Measurements from ENCODE around the gene BLCAP. TPM values are rescaled to one million over a fixed set of nuclear protein-coding genes. Genes with fewer than 3 reads are reported as not detected.

Gene BLCAP
- total RNA-seq, 5 donors from 2014 or later (not counting 1 experiment from before 2014, with no cell fraction given) = 62.5 to 82.6 (median 80.6) TPM

DNA sequence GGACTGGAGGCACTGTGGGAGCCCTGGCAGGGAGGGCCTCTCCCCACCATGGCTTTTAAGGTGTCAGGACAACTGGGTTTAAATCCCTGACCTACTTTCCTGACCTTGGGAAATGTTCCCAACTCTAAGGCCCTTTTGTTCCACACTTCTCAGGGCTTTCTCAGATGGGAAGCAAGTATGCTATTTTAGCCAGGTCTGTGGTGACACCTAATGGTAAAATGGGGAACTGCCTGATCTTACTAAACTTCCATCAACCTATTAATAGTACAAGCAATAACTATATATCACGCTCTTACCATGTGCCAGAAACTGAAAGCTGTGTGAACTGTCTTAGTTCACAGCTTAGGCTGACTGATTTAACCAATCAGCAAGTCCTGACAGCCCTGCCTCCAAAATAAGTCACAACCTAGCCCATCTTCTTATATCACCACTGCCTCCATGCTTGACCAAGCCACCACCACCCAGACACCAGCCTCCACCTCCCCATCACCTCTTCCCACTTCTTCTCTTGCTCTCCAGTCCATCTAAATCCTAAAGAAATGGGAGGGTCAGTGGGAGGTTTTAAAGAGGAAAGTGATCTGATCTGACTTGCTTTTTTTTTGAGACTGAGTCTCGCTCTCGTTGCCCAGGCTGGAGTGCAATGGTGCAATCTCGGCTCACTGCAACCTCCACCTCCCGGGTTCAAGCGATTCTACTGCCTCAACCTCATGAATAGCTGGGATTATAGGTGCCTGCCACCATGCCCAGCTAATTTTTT is 6.9 kb upstream of the BLCAP start:
- H3K27ac Mint-ChIP-seq = no peak overlapping the region
- H3K4me3 Mint-ChIP-seq = no peak overlapping the region
- DNase-seq (peak in 20 of 35 experiments; percentile 13 to 84 (median 33)), ATAC-seq (replicated peaks in 1 of 4) (peak; percentile 82 to 92 (median 85))
- WGBS (ENCODE audit: insufficient coverage) = 50% methylated on average over 2 of the region's 6 CpGs
- Histone ChIP-seq H3K27me3 (replicated peaks in 1 of 2; ENCODE audit: control insufficient read depth in 2 of 2, extremely low read depth in 1 of 2, insufficient read depth in 2 of 2, low read length in 1 of 2) (no peaks in the 10 kb centered on the region), H3K4me1 (ENCODE audit: control insufficient read depth in 1 of 2, extremely low read depth in 1 of 2, insufficient read depth in 2 of 2, low read length in 2 of 2) (peaks cover 0 to 3% of the 10 kb centered on the region in 2 experiments), H3K27ac (ENCODE audit: low read length) (no peak overlapping the region), H3K4me3 (ENCODE audit: control insufficient read depth in 1 of 2, extremely low read depth in 1 of 2, low read length in 1 of 2) (no peak overlapping the region), H3K9me3 (no peaks in the 10 kb centered on the region), H3K36me3 (ENCODE audit: control insufficient read depth in 2 of 2, extremely low read depth in 1 of 2, insufficient read depth in 1 of 2, low read length in 1 of 2) (no peaks in the 10 kb centered on the region)
- H3K4me1 Mint-ChIP-seq = peaks cover 0 to 3% (median 2%) of the 10 kb centered on the region in 3 donors
- no peaks in the 10 kb centered on the region for H3K9me3 Mint-ChIP-seq
- ChIA-PET CTCF (interaction anchor here (0.5 to 2.3 kb wide), 18 partner anchors 9 to 928 kb away, joined by 3 to 11 read pairs (median 4); partner anchors contain the start of genes MROH8 (in 1 of the 2), RAB5IF (in 1 of the 2) and RPN2 (in 1 of the 2)), POLR2A (no interaction called here)
- peaks cover 4 to 10% of the 10 kb centered on the region in 2 donors for H3K27me3 Mint-ChIP-seq
- H3K36me3 Mint-ChIP-seq = no peaks in the 10 kb centered on the region

DNA sequence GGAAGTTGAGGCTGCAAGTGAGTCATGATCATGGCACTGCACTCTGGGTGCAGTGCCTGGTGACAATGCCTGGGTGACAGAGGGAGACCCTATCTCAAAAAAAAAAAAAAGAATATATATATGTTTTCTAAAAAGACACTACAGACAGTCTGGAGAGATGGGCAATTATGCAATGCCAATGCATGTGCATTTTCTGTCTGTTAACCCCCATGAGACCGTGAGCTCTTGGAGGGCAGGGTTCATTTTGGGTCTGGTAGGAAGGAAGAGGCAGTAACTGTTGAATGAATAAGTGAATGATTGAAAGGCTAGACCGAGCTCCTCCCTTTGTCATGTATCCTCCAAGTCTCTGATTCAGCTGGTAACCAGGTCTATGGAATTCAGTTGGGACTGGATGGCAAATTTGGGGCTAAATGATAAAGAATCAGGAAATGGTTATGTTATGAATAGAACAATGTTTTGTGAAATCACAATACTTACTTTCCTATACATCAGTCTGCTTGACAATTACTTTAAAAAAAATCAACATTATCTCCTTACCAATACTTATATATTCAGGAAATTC is 5.6 kb upstream of the BLCAP start:
- ATAC-seq (replicated peaks in 1 of 4) = no peak
- no peak for DNase-seq
- POLR2A ChIA-PET = interaction anchor here in 1 of 2 donors (0.6 kb wide), 2 partner anchors 16 to 911 kb away, joined by 4 to 5 read pairs; no protein-coding TSS in a partner anchor
- H3K27ac Mint-ChIP-seq = no peak overlapping the region
- 75% methylated on average over 2 of the region's 2 CpGs for WGBS (ENCODE audit: insufficient coverage)
- CTCF ChIA-PET = interaction anchor here (0.6 to 2.3 kb wide), 15 partner anchors 16 to 1331 kb away, joined by 3 to 11 read pairs (median 4); partner anchors contain the start of genes MROH8 (in 1 of the 2) and RPN2 (in 1 of the 2)
- Histone ChIP-seq H3K36me3 (ENCODE audit: control insufficient read depth in 2 of 2, extremely low read depth in 1 of 2, insufficient read depth in 1 of 2, low read length in 1 of 2) (no peaks in the 10 kb centered on the region), H3K9me3 (no peaks in the 10 kb centered on the region), H3K27ac (ENCODE audit: low read length) (no peak overlapping the region), H3K4me3 (ENCODE audit: control insufficient read depth in 1 of 2, extremely low read depth in 1 of 2, low read length in 1 of 2) (no peak overlapping the region), H3K4me1 (ENCODE audit: control insufficient read depth in 1 of 2, extremely low read depth in 1 of 2, insufficient read depth in 2 of 2, low read length in 2 of 2) (peaks cover 3 to 10% of the 10 kb centered on the region in 2 experiments), H3K27me3 (replicated peaks in 1 of 2; ENCODE audit: control insufficient read depth in 2 of 2, extremely low read depth in 1 of 2, insufficient read depth in 2 of 2, low read length in 1 of 2) (no peaks in the 10 kb centered on the region)
- peaks cover 9 to 13% (median 9%) of the 10 kb centered on the region in 3 donors for H3K4me1 Mint-ChIP-seq
- peaks cover 4 to 7% of the 10 kb centered on the region in 2 donors for H3K27me3 Mint-ChIP-seq
- H3K4me3 Mint-ChIP-seq = no peak overlapping the region
- H3K36me3 Mint-ChIP-seq = no peaks in the 10 kb centered on the region
- H3K9me3 Mint-ChIP-seq = no peaks in the 10 kb centered on the region

DNA sequence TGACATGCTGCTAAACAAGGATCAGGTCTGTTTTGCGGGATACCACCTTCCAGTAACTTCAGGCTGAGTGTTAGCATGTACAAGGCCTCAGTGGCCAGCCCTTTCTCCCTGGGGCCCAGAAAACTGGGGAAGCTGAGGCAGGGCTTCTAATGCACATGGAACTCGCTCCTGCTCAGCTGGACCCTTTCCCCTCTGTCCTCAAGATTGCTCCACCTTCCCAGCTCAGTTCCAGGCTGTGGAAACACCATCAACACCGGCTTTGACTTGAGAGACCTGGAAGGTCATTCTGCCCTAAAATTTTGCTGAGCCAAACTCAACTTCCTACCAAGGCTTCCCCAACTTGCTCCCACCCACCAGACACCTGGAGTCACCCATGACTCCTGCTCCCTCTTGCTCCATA is 4.2 kb upstream of the BLCAP start:
- no peak overlapping the region for H3K4me3 Mint-ChIP-seq
- POLR2A ChIA-PET = interaction anchor here in 1 of 2 donors (0.7 kb wide), 1 partner anchor 152 kb away, joined by 3 read pairs; no protein-coding TSS in a partner anchor
- H3K4me3 ChIP-seq (ENCODE audit: control insufficient read depth in 1 of 2, extremely low read depth in 1 of 2, low read length in 1 of 2) = no peak overlapping the region
- H3K27me3 ChIP-seq (replicated peaks in 1 of 2; ENCODE audit: control insufficient read depth in 2 of 2, extremely low read depth in 1 of 2, insufficient read depth in 2 of 2, low read length in 1 of 2) = no peaks in the 10 kb centered on the region
- H3K36me3 Mint-ChIP-seq = no peaks in the 10 kb centered on the region
- no peak overlapping the region for H3K27ac Mint-ChIP-seq
- no peaks in the 10 kb centered on the region for H3K36me3 ChIP-seq (ENCODE audit: control insufficient read depth in 2 of 2, extremely low read depth in 1 of 2, insufficient read depth in 1 of 2, low read length in 1 of 2)
- peaks cover 14 to 19% (median 16%) of the 10 kb centered on the region in 3 donors for H3K4me1 Mint-ChIP-seq
- no peak overlapping the region for H3K27ac ChIP-seq (ENCODE audit: low read length)
- WGBS (ENCODE audit: insufficient coverage) = 72% methylated on average over 3 of the region's 3 CpGs
- H3K27me3 Mint-ChIP-seq = peaks cover 2 to 4% of the 10 kb centered on the region in 2 donors
- no peak for ATAC-seq (replicated peaks in 1 of 4)
- peaks cover 4 to 15% of the 10 kb centered on the region in 2 experiments for H3K4me1 ChIP-seq (ENCODE audit: control insufficient read depth in 1 of 2, extremely low read depth in 1 of 2, insufficient read depth in 2 of 2, low read length in 2 of 2)
- CTCF ChIA-PET = interaction anchor here (0.9 to 1.4 kb wide), 2 partner anchors 336 kb away, joined by 3 to 7 read pairs; no protein-coding TSS in a partner anchor
- DNase-seq = no peak
- no peaks in the 10 kb centered on the region for H3K9me3 ChIP-seq
- H3K9me3 Mint-ChIP-seq = no peaks in the 10 kb centered on the region

DNA sequence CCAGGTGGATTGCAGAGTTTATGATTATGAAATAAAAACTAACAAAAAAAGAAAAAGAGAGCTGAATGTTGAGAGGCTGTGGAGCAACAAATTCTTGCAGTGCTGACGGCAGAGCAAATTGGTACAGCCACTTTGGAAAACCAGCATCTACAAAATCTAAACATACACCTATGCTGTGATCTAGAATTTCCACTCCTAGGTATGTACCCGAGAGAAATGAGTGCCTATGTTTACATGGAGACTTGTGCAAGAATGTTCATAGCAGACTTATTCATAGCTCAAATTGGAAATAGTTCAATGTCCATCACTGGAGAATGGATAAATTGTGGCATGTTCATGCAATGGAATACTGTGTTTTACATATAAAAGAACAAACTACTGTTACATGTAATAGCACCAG is 3.0 kb upstream of the BLCAP start:
- CTCF ChIA-PET = interaction anchor here in 1 of 2 donors (0.7 to 1.2 kb wide), 3 partner anchors 10 to 333 kb away, joined by 3 to 5 read pairs (median 4); no protein-coding TSS in a partner anchor
- WGBS (ENCODE audit: insufficient coverage) = no CpG with 5 or more reads among the region's 2 CpGs
- POLR2A ChIA-PET = no interaction called here

DNA sequence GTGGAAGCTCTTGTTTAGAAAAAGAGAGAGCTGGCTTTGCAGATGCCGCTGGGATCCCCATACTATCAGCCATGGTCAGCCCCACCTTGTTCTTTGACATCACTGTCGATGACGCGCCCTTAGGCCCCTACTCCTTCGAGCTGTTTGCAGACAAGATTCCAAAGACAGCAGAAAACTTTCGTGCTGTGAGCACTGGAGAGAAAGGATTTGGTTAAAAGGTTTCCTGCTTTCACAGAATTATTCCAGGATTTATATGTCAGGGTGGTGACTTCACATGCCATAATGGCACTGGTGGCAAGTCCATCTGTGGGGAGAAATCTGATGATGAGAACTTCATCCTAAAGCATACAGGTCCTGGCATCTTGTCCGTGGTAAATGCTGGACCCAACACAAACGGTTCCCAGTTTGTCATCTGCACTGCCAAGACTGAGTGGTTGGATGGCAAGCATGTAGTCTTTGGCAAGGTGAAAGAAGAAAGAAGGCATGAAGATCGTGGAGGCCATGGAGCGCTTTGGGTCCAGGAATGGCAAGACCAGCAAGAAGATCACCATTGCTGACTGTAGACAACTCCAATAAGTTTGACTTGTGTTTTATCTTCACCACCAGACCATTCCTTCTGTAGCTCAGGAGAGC is 2.4 kb upstream of the BLCAP start:
- H3K27ac Mint-ChIP-seq = no peak overlapping the region
- no peak for ATAC-seq (replicated peaks in 1 of 4)
- no peaks in the 10 kb centered on the region for H3K9me3 Mint-ChIP-seq
- peaks cover 31 to 37% (median 34%) of the 10 kb centered on the region in 3 donors for H3K4me1 Mint-ChIP-seq
- 69% methylated on average over 3 of the region's 10 CpGs for WGBS (ENCODE audit: insufficient coverage)
- Histone ChIP-seq H3K4me1 (ENCODE audit: control insufficient read depth in 1 of 2, extremely low read depth in 1 of 2, insufficient read depth in 2 of 2, low read length in 2 of 2) (peaks cover 21 to 33% of the 10 kb centered on the region in 2 experiments), H3K27me3 (replicated peaks in 1 of 2; ENCODE audit: control insufficient read depth in 2 of 2, extremely low read depth in 1 of 2, insufficient read depth in 2 of 2, low read length in 1 of 2) (no peaks in the 10 kb centered on the region), H3K27ac (ENCODE audit: low read length) (no peak overlapping the region), H3K9me3 (no peaks in the 10 kb centered on the region), H3K36me3 (ENCODE audit: control insufficient read depth in 2 of 2, extremely low read depth in 1 of 2, insufficient read depth in 1 of 2, low read length in 1 of 2) (no peaks in the 10 kb centered on the region), H3K4me3 (ENCODE audit: control insufficient read depth in 1 of 2, extremely low read depth in 1 of 2, low read length in 1 of 2) (no peak overlapping the region)
- CTCF ChIA-PET = interaction anchor here in 1 of 2 donors (0.6 to 1.2 kb wide), 3 partner anchors 266 to 333 kb away, joined by 3 to 5 read pairs (median 4); no protein-coding TSS in a partner anchor
- DNase-seq = no peak
- H3K27me3 Mint-ChIP-seq = no peaks in the 10 kb centered on the region
- POLR2A ChIA-PET = no interaction called here
- no peak overlapping the region for H3K4me3 Mint-ChIP-seq
- H3K36me3 Mint-ChIP-seq = no peaks in the 10 kb centered on the region

More for the DNA sequence above, 3.0 kb upstream of the BLCAP start:
- Mint-ChIP-seq H3K9me3 (no peaks in the 10 kb centered on the region), H3K4me3 (no peak overlapping the region), H3K27ac (no peak overlapping the region), H3K4me1 (peaks cover 25 to 31% (median 28%) of the 10 kb centered on the region in 3 donors), H3K36me3 (no peaks in the 10 kb centered on the region), H3K27me3 (no peaks in the 10 kb centered on the region)
- ATAC-seq (replicated peaks in 1 of 4) (no peak), DNase-seq (no peak)
- Histone ChIP-seq H3K4me1 (ENCODE audit: control insufficient read depth in 1 of 2, extremely low read depth in 1 of 2, insufficient read depth in 2 of 2, low read length in 2 of 2) (peaks cover 15 to 27% of the 10 kb centered on the region in 2 experiments), H3K36me3 (ENCODE audit: control insufficient read depth in 2 of 2, extremely low read depth in 1 of 2, insufficient read depth in 1 of 2, low read length in 1 of 2) (no peaks in the 10 kb centered on the region), H3K4me3 (ENCODE audit: control insufficient read depth in 1 of 2, extremely low read depth in 1 of 2, low read length in 1 of 2) (no peak overlapping the region), H3K27ac (ENCODE audit: low read length) (no peak overlapping the region), H3K27me3 (replicated peaks in 1 of 2; ENCODE audit: control insufficient read depth in 2 of 2, extremely low read depth in 1 of 2, insufficient read depth in 2 of 2, low read length in 1 of 2) (no peaks in the 10 kb centered on the region), H3K9me3 (no peaks in the 10 kb centered on the region)

All from T-cell (primary cell).